ENCODE measurements around the gene AKAP9.
A peak's percentile ranks its signal among the peaks of the same experiment; 100 is the strongest.
"Not testable (repeated sequence)": the region's sequence is repeated elsewhere in the genome, so short reads cannot be mapped to it uniquely, and the experiment has no call there.

The AKAP9 gene

DNA sequence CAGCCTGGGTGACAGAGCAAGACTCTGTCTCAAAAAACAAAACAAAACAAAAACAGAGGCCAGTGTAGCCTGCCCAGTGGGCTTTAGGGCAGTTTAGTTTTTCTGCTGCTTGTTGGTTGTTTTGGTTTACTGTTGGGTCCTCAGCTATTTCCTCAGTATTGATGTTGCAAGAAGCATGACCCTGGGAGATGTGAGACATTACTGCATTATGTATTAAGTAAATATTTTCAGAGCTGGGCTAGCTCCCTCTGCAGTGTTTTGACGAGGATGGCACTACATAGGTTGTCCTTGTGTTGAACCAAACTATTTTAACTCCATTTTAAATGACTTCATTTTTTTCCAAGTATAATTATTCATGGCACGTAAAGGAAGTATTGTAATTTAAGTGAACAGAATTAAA, 4.8 kb downstream of the AKAP9 start:
- peak; percentile 51 for DNase-seq (ENCODE audit: low read depth, low spot score)

DNA sequence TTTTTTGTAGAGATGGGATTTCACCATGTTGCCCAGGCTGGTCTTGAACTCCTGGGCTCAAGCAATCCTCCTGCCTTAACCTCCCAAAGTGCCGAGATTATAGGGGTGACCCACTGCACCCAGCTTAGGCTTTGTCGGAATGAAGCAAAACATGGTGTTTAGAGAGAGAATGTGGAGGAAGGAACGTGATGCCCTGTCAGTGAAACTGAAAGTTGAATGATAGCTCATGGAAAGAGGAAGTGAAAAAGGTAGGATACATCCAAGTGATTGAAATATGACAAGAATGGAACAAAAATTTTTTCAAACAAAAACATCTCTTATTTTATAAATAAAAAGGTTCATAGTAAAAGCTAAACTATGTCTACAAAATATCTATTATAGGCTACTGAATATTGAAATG, 5.9 kb downstream of the AKAP9 start:
- DNase-seq (ENCODE audit: low read depth, low spot score) = no peak

DNA sequence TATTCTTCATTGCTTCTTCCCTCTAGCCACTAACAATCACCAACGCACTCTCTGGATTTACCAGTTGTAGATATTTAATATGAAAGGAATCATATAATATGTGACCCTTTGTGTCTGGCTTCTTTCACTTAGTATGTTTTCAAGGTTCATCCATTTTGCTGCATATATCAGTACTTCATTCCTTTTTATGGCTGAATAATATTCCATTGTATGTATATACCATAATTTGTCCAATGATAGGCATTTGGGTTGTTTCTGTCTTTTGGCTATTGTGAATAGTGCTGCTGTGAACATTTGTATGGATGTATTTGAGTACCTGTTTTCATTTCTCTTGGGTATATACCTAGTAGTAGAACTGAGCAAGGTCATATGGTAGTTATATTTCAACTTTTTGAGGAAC, 7.3 kb downstream of the AKAP9 start:
- DNase-seq (ENCODE audit: low read depth, low spot score) = no peak

DNA sequence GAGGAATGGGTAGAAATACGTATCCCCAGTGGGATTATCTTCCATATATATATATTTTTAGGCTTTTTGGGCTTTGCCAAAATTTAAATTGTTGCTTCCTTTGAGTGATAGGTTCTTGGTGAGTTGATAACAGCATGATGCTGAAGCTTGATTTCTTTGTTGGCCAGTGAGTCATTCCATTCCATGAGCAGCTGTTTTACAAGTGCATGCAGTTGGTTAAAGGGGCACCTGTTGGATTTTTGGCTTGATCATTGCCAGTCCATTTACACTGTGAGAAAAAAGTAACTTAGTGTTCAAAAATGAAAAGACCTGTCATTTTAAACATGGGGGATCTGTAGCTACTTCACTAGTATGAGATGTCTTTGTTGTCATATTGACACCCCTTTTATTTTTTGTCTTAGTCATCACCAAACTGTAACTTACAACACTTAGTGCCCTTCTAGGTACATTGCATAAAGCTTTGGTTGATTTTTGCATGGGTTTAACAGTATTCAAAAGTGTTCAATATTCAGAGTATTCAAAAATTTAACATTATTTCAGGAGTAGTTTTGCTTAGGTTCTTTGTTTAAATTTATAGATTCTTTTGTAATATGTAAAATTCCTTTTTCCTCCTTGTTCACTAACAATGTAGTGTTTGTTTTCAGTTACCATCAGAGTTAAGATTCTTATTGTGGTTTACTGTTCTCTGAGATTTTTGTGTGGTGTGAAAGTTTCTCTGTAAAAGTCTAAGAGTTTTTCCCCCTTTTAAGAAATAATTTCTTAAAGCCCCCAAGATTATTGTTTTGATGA, 8.8 kb downstream of the AKAP9 start:
- DNase-seq (ENCODE audit: low read depth, low spot score) = no peak

DNA sequence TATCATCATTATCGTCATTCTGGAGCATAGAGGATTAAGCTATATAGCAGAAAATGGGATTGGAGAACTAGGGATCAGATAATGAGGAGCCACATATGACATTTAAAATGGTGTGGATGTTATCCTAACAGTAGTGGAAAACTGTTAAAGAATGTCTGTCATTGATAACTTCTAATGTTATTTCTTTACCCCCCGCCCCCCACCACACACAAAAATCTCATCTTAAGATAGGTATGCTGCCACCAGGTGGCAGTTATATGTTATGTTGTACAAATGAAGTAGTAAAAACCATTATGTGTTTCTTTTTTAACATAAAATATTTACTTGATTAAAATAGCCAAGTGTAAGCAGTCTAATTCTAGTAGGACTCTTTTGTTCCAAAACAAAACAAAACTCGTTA, 13.0 kb downstream of the AKAP9 start:
- DNase-seq (ENCODE audit: low read depth, low spot score) = no peak

DNA sequence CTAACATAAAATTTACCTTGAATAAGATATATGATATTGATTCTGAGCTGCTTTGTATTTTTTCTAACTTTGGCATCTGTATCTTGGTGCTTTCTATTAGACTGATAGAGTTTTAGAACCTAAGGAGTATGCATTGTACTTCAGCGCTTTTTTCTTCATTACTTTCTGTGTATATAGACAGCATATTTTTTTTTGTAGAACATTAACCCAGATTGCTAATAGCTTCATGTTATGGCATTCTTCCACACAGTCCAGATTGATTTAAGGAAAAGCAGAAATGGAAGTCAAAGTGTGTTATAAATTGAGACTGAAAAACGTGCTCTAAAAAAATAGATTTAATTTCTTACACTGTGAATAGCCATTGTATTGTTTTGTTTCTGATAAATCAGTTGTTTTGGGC, 15.8 kb downstream of the AKAP9 start:
- DNase-seq (ENCODE audit: low read depth, low spot score) = not testable (repeated sequence)

DNA sequence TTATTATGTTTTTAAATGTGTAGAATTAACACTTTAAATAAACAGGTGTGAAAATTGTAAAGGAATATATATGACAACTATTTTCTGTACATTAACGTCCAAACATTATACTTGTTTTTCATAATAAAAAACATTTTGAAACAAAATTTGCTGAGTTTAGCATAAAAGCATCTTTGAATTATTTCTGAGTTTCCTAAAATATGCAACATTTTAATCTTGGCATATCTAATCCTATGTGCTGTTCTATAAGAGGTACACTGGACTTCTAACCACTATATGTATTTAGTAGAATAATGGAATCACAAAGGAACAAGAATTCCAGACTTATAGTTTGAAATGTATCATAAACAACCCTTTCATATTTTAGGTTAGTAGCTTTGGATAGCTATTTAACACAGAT, 16.6 kb downstream of the AKAP9 start:
- no peak for DNase-seq (ENCODE audit: low read depth, low spot score)

DNA sequence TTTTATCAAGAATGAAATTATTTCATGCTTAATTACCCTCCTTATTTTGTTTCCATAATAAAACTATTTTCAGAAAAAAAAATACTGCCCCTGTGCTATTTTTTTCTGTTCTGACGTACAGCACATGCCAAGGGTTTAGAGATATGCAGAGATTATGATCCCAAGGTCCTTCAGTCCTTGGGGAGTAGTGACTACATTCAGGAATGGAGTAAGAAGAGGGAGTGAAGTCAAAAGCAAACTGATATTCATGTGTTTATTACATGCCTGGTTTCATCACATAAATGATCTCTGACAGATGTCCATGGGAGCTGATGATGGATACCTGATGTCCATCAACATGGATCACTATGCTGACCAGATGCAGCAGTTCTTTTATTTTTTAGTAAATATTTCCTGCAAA, 17.2 kb downstream of the AKAP9 start:
- no peak for DNase-seq (ENCODE audit: low read depth, low spot score)

DNA sequence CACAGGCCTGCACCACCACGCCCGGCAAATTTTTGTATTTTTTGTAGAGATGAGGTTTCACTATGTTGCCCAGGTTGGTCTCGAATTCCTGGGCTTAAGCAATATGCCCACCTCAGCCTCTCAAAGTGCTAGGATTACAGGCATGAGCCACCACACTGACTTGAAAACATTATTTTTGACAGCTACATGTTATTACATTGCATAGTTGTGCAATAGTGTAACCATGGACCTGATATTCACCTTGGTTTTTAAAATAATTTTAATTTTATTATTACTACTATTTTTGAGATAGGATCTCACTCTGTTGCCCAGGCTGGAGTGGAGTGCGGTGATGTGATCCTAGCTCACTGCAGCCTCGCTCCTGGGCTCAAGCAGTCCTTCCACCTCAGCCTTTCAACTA, 18.4 kb downstream of the AKAP9 start:
- DNase-seq (ENCODE audit: low read depth, low spot score) = no peak

DNA sequence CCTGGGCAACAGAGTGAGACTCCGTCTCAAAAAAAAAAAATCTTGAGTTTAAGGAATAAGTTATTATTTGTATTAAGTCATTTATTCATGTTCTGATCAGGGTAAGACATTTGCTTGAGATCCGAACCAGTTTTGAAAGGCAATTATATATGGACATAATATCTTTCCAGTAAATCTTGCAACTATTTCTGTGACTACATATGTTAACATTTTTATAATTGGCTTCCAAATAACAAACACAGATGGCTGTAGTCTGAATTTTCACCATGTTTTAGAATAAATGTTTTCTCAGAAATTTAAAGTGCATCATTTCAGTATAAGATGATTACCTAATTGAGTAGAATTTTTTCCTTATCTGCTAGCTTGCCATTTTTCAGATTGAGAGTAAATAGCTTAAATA, 21.2 kb downstream of the AKAP9 start:
- no peak for DNase-seq (ENCODE audit: low read depth, low spot score)

DNA sequence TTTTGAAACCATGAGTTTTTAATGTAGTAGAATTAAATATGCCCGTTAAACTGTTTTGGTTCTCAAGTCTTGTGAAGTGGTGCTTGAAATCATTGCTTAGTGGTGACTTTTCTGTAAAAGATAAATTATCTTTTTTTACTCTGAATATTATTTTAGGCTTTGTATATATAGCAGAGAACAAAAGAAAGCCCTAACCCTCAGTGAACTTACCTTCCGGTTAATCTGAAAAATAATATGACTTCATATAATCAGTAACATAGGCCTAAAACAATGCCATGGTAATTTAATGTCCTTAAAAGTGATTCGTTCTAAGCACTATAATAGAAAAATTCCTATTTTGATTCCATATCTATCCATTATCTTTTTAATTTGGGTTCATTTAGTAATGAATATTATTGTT, 21.8 kb downstream of the AKAP9 start:
- no peak for DNase-seq (ENCODE audit: low read depth, low spot score)

DNA sequence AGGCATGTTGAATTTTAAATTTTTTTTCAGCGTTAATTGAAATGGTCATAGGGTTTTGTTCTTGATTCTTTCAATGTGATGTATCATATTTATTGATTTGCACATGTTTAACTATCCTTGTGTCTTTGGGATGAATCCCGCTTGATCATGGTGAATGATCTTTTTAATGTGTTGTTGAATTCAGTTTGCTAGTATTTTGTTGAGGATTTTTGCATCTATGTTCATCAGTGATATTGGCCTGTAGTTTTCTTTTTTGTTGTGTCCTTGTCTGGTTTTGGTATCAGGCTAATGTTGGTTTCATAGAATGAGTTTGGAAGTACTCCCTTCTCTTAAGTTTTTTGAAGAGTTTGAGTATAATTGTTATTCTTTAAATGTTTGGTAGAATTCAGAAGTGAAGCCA, 26.9 kb downstream of the AKAP9 start:
- not testable (repeated sequence) for DNase-seq (ENCODE audit: low read depth, low spot score)

DNA sequence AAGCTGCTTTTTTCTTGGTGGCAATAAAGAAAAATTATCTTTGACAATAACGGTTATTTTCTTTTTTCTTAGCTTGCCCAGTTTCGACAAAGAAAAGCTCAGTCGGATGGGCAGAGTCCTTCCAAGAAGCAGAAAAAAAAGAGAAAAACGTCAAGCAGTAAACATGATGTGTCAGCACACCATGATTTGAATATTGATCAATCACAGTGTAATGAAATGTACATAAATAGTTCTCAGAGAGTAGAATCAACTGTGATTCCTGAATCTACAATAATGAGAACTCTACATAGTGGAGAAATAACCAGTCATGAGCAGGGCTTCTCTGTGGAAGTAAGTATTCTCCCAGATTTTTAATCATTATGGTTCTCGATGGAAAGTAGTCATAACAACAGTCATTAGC, 33.0 kb downstream of the AKAP9 start:
- no peak for DNase-seq (ENCODE audit: low read depth, low spot score)

DNA sequence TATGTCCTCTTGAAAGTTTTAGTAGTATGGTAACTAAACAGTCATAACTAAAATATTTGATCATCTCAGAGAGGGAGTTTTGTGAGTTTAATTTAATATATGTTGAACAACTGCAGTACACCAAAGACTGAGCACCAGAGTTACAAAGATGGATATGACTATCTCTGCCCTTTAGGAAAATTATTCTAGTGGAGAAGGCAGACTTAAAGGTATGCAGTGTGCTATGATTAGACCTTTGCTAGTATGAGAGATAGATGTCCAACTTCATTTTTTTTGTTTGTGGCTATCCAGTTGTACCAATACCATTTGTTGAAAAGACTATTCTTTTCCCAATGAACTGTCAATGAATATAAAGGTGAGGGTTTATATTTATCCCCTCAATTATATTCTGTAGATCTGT, 33.4 kb downstream of the AKAP9 start:
- DNase-seq (ENCODE audit: low read depth, low spot score) = no peak

DNA sequence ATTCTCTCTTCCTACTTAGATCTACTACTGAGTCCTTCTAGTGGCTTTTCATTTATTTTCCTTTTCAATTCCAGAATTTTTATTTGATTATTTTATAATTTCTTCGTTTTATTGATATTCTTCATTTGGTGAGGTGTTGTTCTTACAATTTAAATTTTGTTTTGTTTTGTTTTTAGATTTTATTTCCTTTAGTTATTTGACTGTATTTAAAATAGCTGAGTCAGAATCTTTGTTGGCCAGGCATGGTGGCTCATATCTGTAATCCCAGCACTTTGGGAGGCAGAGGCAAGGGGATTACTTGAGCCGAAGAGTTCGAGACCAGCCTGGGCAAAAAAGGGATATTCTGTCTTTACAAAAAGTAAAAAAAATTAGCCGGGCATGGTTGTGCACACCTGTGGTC, 36.1 kb downstream of the AKAP9 start:
- no peak for DNase-seq (ENCODE audit: low read depth, low spot score)

DNA sequence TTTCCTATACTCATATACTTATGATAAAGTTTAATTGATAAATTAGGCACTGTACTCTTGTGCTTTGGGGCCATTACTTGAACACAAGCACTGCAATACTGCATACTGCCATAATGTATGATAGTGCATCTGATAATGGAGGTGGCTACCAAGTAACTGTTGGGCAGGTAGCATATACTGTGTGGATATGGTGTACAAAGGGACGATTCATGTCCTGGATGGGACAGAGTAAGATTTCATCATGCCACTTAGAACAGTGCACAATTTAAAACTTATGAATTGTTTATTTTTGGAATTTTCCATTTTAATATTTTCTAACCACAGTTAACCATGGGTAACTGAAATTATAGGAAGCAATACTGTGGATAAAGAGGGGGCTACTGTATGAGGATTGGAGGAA, 38.9 kb downstream of the AKAP9 start:
- DNase-seq (ENCODE audit: low read depth, low spot score) = no peak

DNA sequence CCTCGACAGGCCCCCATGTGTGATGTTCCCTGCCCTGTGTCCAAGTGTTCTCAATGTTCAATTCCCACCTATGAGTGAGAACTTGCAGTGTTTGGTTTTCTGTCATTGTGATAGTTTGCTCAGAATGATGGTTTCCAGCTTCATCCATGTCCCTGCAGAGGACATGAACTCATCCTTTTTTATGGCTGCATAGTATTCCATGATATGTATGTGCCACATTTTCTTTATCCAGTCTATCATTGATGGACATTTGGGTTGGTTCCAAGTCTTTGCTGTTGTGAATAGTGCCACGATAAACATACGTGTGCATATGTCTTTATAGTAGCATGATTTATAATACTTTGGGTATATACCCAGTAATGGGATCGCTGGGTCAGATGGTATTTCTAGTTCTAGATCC, 41.7 kb downstream of the AKAP9 start:
- not testable (repeated sequence) for DNase-seq (ENCODE audit: low read depth, low spot score)

DNA sequence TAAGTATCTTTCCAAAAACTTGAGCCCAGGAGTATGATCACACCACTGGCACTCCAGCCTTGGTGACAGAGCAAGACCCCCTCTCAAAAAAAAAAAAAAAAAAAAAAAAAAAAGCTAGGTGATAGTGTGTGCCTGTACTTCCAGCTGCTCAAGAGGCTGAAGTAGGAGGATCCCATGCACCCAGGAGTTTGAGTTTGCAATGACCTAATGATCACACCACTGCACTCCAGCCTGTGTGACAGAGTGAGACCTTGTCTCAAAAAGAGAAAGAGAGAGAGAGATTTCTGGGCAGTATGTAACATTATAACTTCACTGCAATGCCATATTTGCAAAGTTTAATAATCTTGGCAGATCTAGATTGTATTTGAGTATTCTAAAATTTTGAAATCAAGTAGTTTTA, 47.6 kb downstream of the AKAP9 start:
- no peak for DNase-seq (ENCODE audit: low read depth, low spot score)

DNA sequence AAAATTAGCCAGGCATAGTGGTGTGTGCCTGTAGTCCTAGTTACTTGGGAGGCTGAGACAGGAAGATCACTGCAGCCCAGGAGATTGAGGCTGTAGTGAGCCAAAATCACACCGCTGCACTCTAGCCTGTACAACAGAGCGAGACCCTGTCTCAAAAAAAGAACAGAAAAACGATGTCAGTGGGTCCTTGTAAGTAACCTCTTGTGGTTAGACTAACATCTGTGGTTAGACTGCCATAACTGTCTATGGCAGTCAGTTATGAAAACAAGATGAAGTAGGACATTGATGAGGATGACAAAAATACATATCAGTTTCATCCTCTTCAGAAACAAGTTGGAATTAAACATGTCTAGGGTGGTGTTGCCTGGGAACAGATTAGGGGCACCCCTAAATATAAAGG, 53.3 kb downstream of the AKAP9 start:
- no peak for DNase-seq (ENCODE audit: low read depth, low spot score)

DNA sequence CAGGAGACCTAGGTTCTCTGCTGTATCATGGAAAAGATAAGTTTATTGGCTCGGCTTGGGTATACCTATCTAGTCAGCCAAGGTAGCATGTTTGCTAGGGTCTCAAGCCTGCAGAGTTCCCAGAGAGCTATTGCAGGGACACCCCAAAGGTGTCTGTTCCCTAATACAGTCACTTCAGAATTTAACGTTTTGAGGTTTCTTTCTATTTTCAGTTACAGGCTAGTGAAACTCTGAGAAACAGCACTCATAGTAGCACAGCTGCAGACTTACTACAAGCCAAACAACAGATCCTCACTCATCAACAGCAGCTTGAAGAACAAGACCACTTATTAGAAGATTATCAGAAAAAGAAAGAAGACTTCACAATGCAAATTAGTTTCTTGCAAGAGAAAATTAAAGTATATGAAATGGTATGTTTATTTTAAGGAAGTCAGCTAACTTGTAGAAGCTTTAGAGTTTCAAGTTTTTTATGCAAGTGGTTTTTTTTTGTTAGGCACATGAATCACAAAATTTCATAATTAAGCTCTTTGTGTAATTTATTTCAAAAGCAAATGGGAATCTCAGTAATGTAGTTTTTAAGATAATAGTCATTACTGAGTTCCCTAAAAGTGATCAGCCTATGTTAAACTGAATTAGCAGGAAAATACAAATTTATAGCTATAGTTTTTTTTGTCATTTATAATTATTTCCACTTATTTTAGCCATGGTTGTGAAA, 54.9 kb downstream of the AKAP9 start:
- DNase-seq (ENCODE audit: low read depth, low spot score) = no peak

DNA sequence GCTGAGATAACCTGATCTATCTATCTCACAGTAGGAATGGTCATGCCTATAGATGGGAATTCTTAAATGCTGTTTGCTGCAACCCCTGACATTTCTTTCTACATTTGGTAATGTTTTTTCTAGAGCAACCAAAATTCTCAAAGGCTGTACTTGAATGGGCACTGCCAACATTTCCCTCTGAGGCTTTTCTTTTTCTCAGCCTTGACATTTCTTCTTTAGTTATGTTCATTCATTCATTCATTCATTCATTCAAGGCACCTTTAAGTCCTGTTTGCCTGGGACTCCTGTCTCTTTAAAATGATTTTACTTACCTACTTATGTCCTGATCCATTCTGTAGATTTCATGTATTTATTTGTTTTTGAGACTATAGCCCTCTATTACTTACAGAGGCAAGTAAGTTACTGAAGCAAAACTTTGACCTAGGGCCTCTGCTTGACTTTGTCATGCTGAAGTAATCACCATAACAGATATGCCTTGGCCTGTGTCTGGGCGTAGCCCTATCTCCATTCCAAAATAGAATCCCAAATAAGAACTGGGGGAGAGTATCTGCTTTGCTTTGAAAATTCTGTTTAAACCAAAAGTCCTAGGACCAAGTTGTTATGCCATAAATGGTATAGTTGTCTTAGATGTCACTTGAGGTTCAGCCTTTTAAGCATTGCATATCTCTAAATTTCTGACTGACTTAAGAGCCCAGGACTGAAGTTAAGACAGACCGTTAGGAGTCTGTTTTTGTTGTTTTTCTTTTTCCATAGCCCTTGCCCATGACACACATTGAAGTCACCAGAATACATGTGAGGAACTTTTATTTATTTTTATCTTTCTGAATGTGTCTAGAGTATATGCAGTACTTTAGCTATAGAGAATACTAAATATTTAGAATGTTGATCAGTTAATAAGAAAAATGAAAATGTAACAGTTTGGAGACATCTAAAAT, 59.2 kb downstream of the AKAP9 start:
- DNase-seq (ENCODE audit: low read depth, low spot score) = no peak

DNA sequence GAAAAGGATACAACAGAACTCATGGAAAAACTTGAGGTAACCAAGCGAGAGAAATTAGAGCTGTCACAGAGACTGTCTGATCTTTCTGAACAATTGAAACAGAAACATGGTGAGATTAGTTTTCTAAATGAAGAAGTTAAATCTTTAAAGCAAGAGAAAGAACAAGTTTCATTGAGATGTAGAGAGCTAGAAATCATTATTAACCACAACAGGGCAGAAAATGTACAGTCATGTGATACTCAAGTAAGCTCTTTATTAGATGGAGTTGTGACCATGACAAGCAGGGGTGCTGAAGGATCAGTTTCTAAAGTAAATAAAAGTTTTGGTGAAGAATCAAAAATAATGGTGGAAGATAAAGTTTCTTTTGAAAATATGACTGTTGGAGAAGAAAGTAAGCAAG, 62.1 kb downstream of the AKAP9 start:
- no peak for DNase-seq (ENCODE audit: low read depth, low spot score)
